RWPE1 (cell line): ENCODE results near the gene GNAQ.

Experiments used
- CTCF ChIA-PET: fragments of 350-600 bp; sonication (Branson Sonifier 250); formaldehyde crosslinking; extraction: SDS; loops from one replicate; lab custom pipeline; 2021; lab: Yijun Ruan, JAX
- POLR2A ChIA-PET: fragments of 400-600 bp; formaldehyde crosslinking; extraction: SDS; loops from one replicate; lab custom pipeline; 2020; ENCODE audit warnings: antibody characterized with exemption; ENCODE audit not compliant: low non-redundant PET; lab: Yijun Ruan, JAX
- DNase-seq: peaks from one replicate; pipeline ENCODE4 v3.0.0; 2012; ENCODE audit warnings: low spot score
- H3K27ac ChIP-seq: fragments of 450-650 bp; 2 replicates; pipeline ENCODE4 v1.5.1; 2017
- CTCF ChIP-seq: fragments of 450-650 bp; conservative IDR thresholded peaks from 2 replicates; pipeline ENCODE4 v1.5.1; 2017; ENCODE audit warnings: low read depth, mild to moderate bottlenecking

Gene GNAQ

GRCh38 chr9:77876091-77876490 is 155.5 kb downstream of the GNAQ start:
- CTCF ChIA-PET: interaction anchor here (0.6 to 0.8 kb wide), 2 partner anchors 420 to 433 kb away, joined by 3 read pairs; no protein-coding TSS in a partner anchor

GRCh38 chr9:77872863-77873262 is 158.7 kb downstream of the GNAQ start:
- CTCF ChIA-PET: interaction anchor here (0.6 kb wide), 1 partner anchor 250 kb away, joined by 3 read pairs; no protein-coding TSS in a partner anchor
- no peak for TF ChIP-seq CTCF
- no peak for DNase-seq
- POLR2A ChIA-PET: no interaction called here
- no peak overlapping the region for H3K27ac ChIP-seq

More at GRCh38 chr9:77876091-77876490, 155.5 kb downstream of the GNAQ start:
- POLR2A ChIA-PET: no interaction called here
- TF ChIP-seq CTCF: no peak
- no peak for DNase-seq
- H3K27ac ChIP-seq: no peak overlapping the region

- DNase-seq: no peak
- H3K27ac ChIP-seq: no peak overlapping the region
- no peak for TF ChIP-seq CTCF
- POLR2A ChIA-PET: no interaction called here
- CTCF ChIA-PET: no interaction called here
These were observed 159.4 kb downstream of the GNAQ start for GRCh38 chr9:77872177-77872576.

- no peak for DNase-seq
- POLR2A ChIA-PET: no interaction called here
- CTCF ChIA-PET: no interaction called here
- no peak for TF ChIP-seq CTCF
- H3K27ac ChIP-seq: no peak overlapping the region
These were observed 160.1 kb downstream of the GNAQ start for GRCh38 chr9:77871483-77871882.

GRCh38 chr9:77866878-77867277 is 164.7 kb downstream of the GNAQ start:
- ChIA-PET POLR2A (no interaction called here), CTCF (interaction anchor here (0.6 kb wide), 1 partner anchor 74 kb away, joined by 3 read pairs; no protein-coding TSS in a partner anchor)

GRCh38 chr9:77865385-77866047 is 166.1 kb downstream of the GNAQ start:
- DNase-seq: no peak
- ChIA-PET CTCF (interaction anchor here (1.2 kb wide), 1 partner anchor 170 kb away, joined by 3 read pairs; no protein-coding TSS in a partner anchor), POLR2A (no interaction called here)
- TF ChIP-seq CTCF: no peak
- H3K27ac ChIP-seq: no peak overlapping the region

More at GRCh38 chr9:77866878-77867277, 164.7 kb downstream of the GNAQ start:
- no peak overlapping the region for H3K27ac ChIP-seq
- TF ChIP-seq CTCF: no peak
- DNase-seq: no peak
